ENCODE data around the gene FAP.

DNA sequence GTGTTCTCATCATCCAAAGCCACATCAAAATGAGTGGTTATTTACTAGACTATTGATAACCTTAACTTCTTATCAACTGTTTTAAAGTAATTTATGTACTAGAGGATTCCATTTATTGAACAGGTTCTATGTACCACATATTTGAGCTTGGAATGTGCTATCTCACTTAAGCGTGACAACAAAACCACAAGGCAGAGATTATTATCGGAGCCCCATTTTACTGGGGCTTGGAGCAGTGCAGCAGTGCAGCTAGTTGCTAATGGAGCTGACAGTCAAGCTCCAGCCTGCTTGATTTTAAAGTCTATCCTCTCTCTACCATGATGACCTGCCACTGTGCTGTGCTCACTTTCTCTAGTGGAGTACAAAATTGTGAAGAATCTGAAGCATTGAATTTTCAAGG lies 115.8 kb downstream of the FAP start:
- TF ChIP-seq, protein P1, sequence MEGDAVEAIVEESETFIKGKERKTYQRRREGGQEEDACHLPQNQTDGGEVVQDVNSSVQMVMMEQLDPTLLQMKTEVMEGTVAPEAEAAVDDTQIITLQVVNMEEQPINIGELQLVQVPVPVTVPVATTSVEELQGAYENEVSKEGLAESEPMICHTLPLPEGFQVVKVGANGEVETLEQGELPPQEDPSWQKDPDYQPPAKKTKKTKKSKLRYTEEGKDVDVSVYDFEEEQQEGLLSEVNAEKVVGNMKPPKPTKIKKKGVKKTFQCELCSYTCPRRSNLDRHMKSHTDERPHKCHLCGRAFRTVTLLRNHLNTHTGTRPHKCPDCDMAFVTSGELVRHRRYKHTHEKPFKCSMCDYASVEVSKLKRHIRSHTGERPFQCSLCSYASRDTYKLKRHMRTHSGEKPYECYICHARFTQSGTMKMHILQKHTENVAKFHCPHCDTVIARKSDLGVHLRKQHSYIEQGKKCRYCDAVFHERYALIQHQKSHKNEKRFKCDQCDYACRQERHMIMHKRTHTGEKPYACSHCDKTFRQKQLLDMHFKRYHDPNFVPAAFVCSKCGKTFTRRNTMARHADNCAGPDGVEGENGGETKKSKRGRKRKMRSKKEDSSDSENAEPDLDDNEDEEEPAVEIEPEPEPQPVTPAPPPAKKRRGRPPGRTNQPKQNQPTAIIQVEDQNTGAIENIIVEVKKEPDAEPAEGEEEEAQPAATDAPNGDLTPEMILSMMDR (IDR thresholded peaks at IDR 0.05), result no peak
- no peak for TF ChIP-seq POLR2AphosphoS5 (IDR thresholded peaks at IDR 0.05)
- TF ChIP-seq EP300 (IDR thresholded peaks at IDR 0.05; ENCODE audit: low read depth), result no peak
